ENCODE measurements around the gene OR52K2. TPM values are rescaled to one million over a fixed set of nuclear protein-coding genes. Genes with fewer than 3 reads are reported as not detected.

Gene OR52K2
- total RNA-seq, 8 experiments from 2014 or later: 0.17 to 1.1 (median 0.57) TPM; not detected in 4

DNA sequence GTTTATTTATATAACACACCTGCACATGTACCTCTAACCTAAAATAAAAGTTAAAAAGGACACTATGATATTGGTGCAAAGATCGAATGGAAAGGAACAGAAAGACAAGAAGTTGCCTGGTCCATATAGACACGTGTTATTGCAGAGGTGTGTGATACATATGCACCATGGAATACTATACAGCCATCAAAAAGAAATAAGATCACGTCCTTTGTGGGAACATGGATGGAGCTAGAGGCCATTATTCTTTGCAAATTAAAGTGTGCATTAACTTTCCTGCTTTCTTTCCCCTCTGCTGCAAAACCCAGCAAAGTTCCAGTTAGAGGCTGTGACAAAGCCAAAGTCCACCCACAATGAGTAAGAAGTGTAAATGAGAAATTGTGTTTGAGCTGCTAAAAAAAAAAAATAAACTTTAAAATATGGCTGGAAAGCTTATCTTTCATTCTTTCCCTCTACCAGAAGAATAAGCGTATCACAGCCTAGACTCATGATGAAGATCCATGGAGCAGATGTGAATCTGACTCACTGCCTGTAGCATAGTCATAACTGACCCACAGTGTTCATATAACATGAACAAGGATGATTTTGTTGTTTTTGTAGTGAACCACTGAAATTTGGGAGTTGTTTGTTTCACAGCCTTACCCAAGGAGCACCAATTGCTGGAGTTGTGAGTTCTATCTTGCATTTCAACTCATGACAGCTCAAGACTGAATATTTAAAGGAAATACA lies 42.9 kb downstream of the OR52K2 start:
- no peak overlapping the region for H3K27ac ChIP-seq
- in situ Hi-C loops (cut with MboI; ENCODE audit: low pct_unique_long_range_greater_than_20kb in 2 of 9, low sequenced_read_pairs in 9 of 9, unreplicated experiment in 9 of 9): no loop called here
- H3K4me3 ChIP-seq: no peak overlapping the region
- ATAC-seq (replicated peaks in 6 of 8): no peak
- no peaks in the 10 kb centered on the region for H3K4me1 ChIP-seq (replicated peaks in 1 of 2)
- WGBS, 10 experiments: 61 to 100% (median 82%) methylated on average over 1 to 4 of the region's 4 CpGs

GRCh38 chr11:4493480-4493818 lies 44.4 kb downstream of the OR52K2 start:
- H3K4me1 ChIP-seq (replicated peaks in 1 of 2): no peaks in the 10 kb centered on the region
- 13 to 80% (median 33%) methylated on average over 1 to 5 of the region's 5 CpGs; no CpG with 5 or more reads in 3 of the 10 experiments for WGBS, 10 experiments
- H3K27ac ChIP-seq: no peak overlapping the region
- H3K4me3 ChIP-seq: no peak overlapping the region
- ATAC-seq (replicated peaks in 6 of 8): peak in 1 of 8 experiments; percentile 23
- in situ Hi-C loops (cut with MboI; ENCODE audit: low pct_unique_long_range_greater_than_20kb in 2 of 9, low sequenced_read_pairs in 9 of 9, unreplicated experiment in 9 of 9): no loop called here

DNA sequence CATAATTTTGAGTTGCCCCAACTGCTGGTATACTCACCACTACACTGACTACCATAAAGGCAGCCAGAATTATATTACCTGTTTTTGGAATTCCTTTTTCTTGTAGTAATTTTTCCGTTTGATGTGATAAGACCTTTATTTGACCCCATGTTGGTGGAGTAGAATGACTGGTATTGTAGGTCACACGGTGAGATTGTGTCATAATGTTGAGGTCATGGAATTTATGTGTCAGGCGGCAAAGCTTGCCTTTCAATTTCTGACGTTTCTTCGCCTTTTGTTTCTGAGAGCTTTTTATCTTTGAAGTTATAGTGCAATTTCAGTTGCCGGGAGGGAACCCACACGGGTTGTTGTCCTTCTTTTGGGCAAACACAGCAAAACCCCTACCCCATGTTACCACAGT lies 46.4 kb downstream of the OR52K2 start:
- in situ Hi-C loops (cut with MboI; ENCODE audit: low pct_unique_long_range_greater_than_20kb in 2 of 9, low sequenced_read_pairs in 9 of 9, unreplicated experiment in 9 of 9): no loop called here
- peak in 1 of 8 experiments; percentile 16 for ATAC-seq (replicated peaks in 6 of 8)
- Histone ChIP-seq H3K4me3 (no peak overlapping the region), H3K27ac (no peak overlapping the region), H3K4me1 (replicated peaks in 1 of 2) (no peaks in the 10 kb centered on the region)
- 27 to 71% (median 61%) methylated on average over 1 to 7 of the region's 7 CpGs for WGBS, 10 experiments

DNA sequence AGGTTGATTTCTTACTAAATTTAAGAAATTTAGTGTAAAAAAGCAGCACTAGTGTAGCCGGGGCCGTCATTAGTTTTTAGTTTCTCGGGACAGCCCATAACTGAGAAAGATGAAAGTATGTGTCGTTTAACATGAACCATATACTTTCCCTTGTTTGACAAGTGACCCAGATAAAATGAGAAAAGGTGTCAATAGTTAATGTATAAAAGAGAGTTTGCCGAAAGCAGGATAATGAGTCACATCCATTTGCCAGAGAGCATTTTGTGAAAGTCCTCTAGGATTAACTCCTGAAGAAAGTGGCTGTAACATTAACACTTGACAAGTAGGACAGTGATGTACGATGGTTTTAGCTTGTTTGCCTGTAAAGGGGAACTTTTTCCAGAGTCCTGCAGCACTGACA lies 46.9 kb downstream of the OR52K2 start:
- Histone ChIP-seq H3K4me1 (replicated peaks in 1 of 2) (no peaks in the 10 kb centered on the region), H3K4me3 (no peak overlapping the region), H3K27ac (no peak overlapping the region)
- in situ Hi-C loops (cut with MboI; ENCODE audit: low pct_unique_long_range_greater_than_20kb in 2 of 9, low sequenced_read_pairs in 9 of 9, unreplicated experiment in 9 of 9): no loop called here
- 31 to 76% (median 55%) methylated on average over 1 to 6 of the region's 6 CpGs; no CpG with 5 or more reads in 1 of the 10 experiments for WGBS, 10 experiments
- ATAC-seq (replicated peaks in 6 of 8): no peak

DNA sequence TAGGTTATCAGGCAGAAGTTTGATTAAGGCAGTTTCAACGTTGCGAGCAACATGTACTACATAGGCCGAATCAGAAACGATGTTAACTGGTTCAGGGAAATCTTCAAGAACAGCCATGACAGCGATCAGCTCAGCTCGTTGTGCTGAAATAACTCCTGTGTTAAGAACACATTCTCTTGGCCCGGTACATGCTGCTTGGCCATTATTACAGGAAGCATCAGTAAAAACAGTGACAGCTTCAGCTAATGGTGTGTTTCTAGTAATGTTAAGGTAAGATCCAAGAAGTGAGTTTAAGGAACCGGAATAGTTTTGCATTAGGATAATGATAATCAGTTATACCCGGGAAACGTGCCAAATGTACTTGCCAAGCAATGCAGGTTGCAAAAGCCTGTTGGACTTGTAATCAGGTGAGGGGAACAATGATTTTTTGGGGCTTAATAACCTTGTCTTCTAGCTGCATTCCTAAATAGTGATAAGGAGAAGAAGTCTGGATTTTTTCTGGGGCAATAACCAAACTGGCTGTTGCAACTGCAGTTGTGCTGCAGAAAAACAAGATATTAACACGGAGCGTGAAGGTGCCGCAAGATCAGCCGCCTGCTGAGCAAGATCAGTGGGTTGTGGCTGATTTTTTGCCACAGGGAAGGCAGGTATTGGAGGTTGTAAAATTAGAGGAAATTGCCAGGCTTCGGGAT lies 47.6 kb downstream of the OR52K2 start:
- 20 to 100% (median 88%) methylated on average over 1 to 15 of the region's 15 CpGs for WGBS, 10 experiments
- ATAC-seq (replicated peaks in 6 of 8): peak in 1 of 8 experiments; percentile 10
- Histone ChIP-seq H3K4me3 (no peak overlapping the region), H3K4me1 (replicated peaks in 1 of 2) (no peaks in the 10 kb centered on the region), H3K27ac (no peak overlapping the region)
- in situ Hi-C loops (cut with MboI; ENCODE audit: low pct_unique_long_range_greater_than_20kb in 2 of 9, low sequenced_read_pairs in 9 of 9, unreplicated experiment in 9 of 9): no loop called here

Other genes with a start within 250 kb of the OR52K2 start
- under 1 TPM in 1 of 8 experiments, not detected in 7; 0.62 TPM for gene OR52B4, start 80.9 kb upstream of the OR52K2 start, total RNA-seq
- 10 to 100 TPM in 4 of 8 experiments, 1 to 10 TPM in 4; 1.8 to 41.9 (median 7.4) TPM for gene TRIM21, start 55.6 kb upstream of the OR52K2 start, total RNA-seq
- gene OR52K1, start 33.4 kb downstream of the OR52K2 start, total RNA-seq: 1 to 10 TPM in 1 of 8 experiments, under 1 TPM in 5, not detected in 2; 0.08 to 1.6 (median 0.19) TPM
- gene OR52M1, start 95.9 kb downstream of the OR52K2 start, total RNA-seq: under 1 TPM in 3 of 8 experiments, not detected in 5; 0.36 to 0.66 (median 0.52) TPM
- gene OR52I2, start 132.4 kb downstream of the OR52K2 start, total RNA-seq: under 1 TPM; 0.05 to 0.52 (median 0.14) TPM
- gene OR52I1, start 144.7 kb downstream of the OR52K2 start, total RNA-seq: under 1 TPM; 0.16 to 0.94 (median 0.40) TPM
- 10 to 100 TPM in 4 of 8 experiments, 1 to 10 TPM in 4; 7.9 to 16.6 (median 10.1) TPM for gene TRIM68, start 158.9 kb downstream of the OR52K2 start, total RNA-seq
- gene OR51D1, start 188.2 kb downstream of the OR52K2 start, total RNA-seq: under 1 TPM in 5 of 8 experiments, not detected in 3; 0.05 to 0.52 (median 0.13) TPM
- gene OR51E1, start 194.7 kb downstream of the OR52K2 start, total RNA-seq: under 1 TPM in 4 of 8 experiments, not detected in 4; 0.05 to 0.19 (median 0.13) TPM
- gene OR51E2, start 248.6 kb downstream of the OR52K2 start, total RNA-seq: 10 to 100 TPM in 1 of 8 experiments, 1 to 10 TPM in 2, under 1 TPM in 2, not detected in 3; 0.36 to 25.3 (median 1.3) TPM